Erythroblast (primary cell): ENCODE data around the gene VANGL2.

Experiments used
- GATA1 ChIP-seq: IDR thresholded peaks from 2 replicates; pipeline ENCODE4 v1.6.1; 2011; ENCODE audit warnings: low read depth, mild to moderate bottlenecking, control low read depth, low read length, moderate library complexity
- POLR2A ChIP-seq: IDR thresholded peaks from 2 replicates; pipeline ENCODE4 v1.6.1; 2011; ENCODE audit warnings: mild to moderate bottlenecking, low read length

DNA sequence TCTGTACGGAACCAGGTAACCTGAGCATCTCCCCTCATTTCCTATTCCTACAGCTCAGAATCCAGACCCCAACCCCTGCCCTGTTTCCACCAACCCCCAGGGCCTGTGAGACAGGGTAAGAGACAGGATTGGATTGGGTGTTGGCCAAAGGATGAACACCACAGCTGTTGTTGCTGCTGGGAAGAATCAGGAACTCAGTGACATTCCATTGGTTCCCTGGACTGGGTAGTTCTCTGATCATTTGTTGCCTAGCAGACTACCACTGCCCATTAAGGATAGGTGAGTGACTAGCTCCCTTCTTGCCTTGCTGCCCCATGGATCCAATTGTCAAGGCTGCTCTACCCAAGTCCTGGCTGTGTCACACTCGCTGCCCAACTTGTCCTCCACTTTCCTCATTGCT is 47.1 kb upstream of the VANGL2 start:
- TF ChIP-seq POLR2A: no peak
- TF ChIP-seq GATA1: no peak
